Glutamatergic neuron (in vitro differentiated cells): ENCODE results near the gene COP1. TPM values are rescaled to one million over a fixed set of nuclear protein-coding genes. Genes with fewer than 3 reads are reported as not detected.

Experiments
- DNase-seq: peaks from one replicate; pipeline ENCODE4 v3.0.0; 2022
- H3K27ac Mint-ChIP-seq: one replicate; pipeline ENCODE4 v1.8.0; 2020; ENCODE audit warnings: mild to moderate bottlenecking, mixed read lengths, inconsistent platforms; ENCODE audit not compliant: unreplicated experiment
- H3K27me3 Mint-ChIP-seq: one replicate; pipeline ENCODE4 v1.8.0; 2020; ENCODE audit warnings: mild to moderate bottlenecking, moderate library complexity, mixed read lengths, inconsistent platforms; ENCODE audit not compliant: unreplicated experiment
- H3K36me3 Mint-ChIP-seq: one replicate; pipeline ENCODE4 v1.8.0; 2020; ENCODE audit warnings: mild to moderate bottlenecking, mixed read lengths, inconsistent platforms; ENCODE audit not compliant: unreplicated experiment
- H3K4me1 Mint-ChIP-seq: one replicate; pipeline ENCODE4 v1.8.0; 2020; ENCODE audit warnings: mild to moderate bottlenecking, low read depth, mixed read lengths, inconsistent platforms; ENCODE audit not compliant: unreplicated experiment
- H3K4me3 Mint-ChIP-seq: one replicate; pipeline ENCODE4 v1.8.0; 2020; ENCODE audit warnings: mild to moderate bottlenecking, mixed read lengths, inconsistent platforms; ENCODE audit not compliant: unreplicated experiment
- H3K9me3 Mint-ChIP-seq: one replicate; pipeline ENCODE4 v1.8.0; 2020; ENCODE audit warnings: mild to moderate bottlenecking, moderate library complexity, mixed read lengths, inconsistent platforms; ENCODE audit not compliant: unreplicated experiment
- CTCF ChIP-seq: fragments of 200-600 bp; sonication (generic); IDR thresholded peaks from one replicate; pipeline ENCODE4 v1.5.0; 2021; ENCODE audit not compliant: partially characterized antibody, unreplicated experiment
- total RNA-seq: library from RNA; stranded (reverse); fragmentation: NEBNext Ultra II Directional; extraction: Animal tissue kit (Norgen Biotek cat#: 25700); gene quantifications from one replicate; pipeline ENCODE4 v1.2.1, GENCODE V29; 2021; ENCODE audit not compliant: unreplicated experiment

The COP1 gene
- total RNA-seq, 1 donor from 2014 or later = 52.3 TPM

- H3K4me1 Mint-ChIP-seq = no peaks in the 10 kb centered on the region
- no peak for DNase-seq
- peaks cover 2% of the 10 kb centered on the region for H3K9me3 Mint-ChIP-seq
- no peak overlapping the region for H3K4me3 Mint-ChIP-seq
- no peak for TF ChIP-seq CTCF
- no peaks in the 10 kb centered on the region for H3K27me3 Mint-ChIP-seq
- H3K27ac Mint-ChIP-seq = no peak overlapping the region
- H3K36me3 Mint-ChIP-seq = no peaks in the 10 kb centered on the region
Observed at GRCh38 chr1:175963740-175964139, 243.3 kb downstream of the COP1 start.

- Mint-ChIP-seq H3K27me3 (no peaks in the 10 kb centered on the region), H3K36me3 (no peaks in the 10 kb centered on the region), H3K4me1 (no peaks in the 10 kb centered on the region), H3K27ac (no peak overlapping the region), H3K4me3 (no peak overlapping the region), H3K9me3 (peaks cover 2% of the 10 kb centered on the region)
- no peak for TF ChIP-seq CTCF
- no peak for DNase-seq
Observed at GRCh38 chr1:175960169-175960568, 246.9 kb downstream of the COP1 start.

GRCh38 chr1:175951627-175952026, 255.5 kb downstream of the COP1 start:
- Mint-ChIP-seq H3K27me3 (no peaks in the 10 kb centered on the region), H3K36me3 (no peaks in the 10 kb centered on the region), H3K4me3 (no peak overlapping the region), H3K27ac (no peak overlapping the region), H3K9me3 (no peaks in the 10 kb centered on the region), H3K4me1 (no peaks in the 10 kb centered on the region)
- TF ChIP-seq CTCF = no peak
- no peak for DNase-seq

GRCh38 chr1:175947771-175948170, 259.3 kb downstream of the COP1 start:
- Mint-ChIP-seq H3K27ac (no peak overlapping the region), H3K27me3 (no peaks in the 10 kb centered on the region), H3K36me3 (no peaks in the 10 kb centered on the region), H3K9me3 (no peaks in the 10 kb centered on the region), H3K4me3 (no peak overlapping the region), H3K4me1 (no peaks in the 10 kb centered on the region)
- TF ChIP-seq CTCF = no peak
- no peak for DNase-seq

GRCh38 chr1:175944591-175944990, 262.5 kb downstream of the COP1 start:
- TF ChIP-seq CTCF = no peak
- H3K27me3 Mint-ChIP-seq = no peaks in the 10 kb centered on the region
- H3K27ac Mint-ChIP-seq = no peak overlapping the region
- DNase-seq = no peak
- H3K36me3 Mint-ChIP-seq = no peaks in the 10 kb centered on the region
- H3K4me3 Mint-ChIP-seq = no peak overlapping the region
- H3K9me3 Mint-ChIP-seq = no peaks in the 10 kb centered on the region
- H3K4me1 Mint-ChIP-seq = no peaks in the 10 kb centered on the region
